A673 (cell line): ENCODE measurements around the gene OLIG2. TPM values are rescaled to one million over a fixed set of nuclear protein-coding genes. Genes with fewer than 3 reads are reported as not detected.
A peak's percentile ranks its signal among the peaks of the same experiment; 100 is the strongest.

Experiments used
- BruUV-seq: library from RNA; stranded (reverse); fragments of 400-500 nt; replicated peaks from 2 replicates; lab custom pipeline; 2021; lab: Mats Ljungman, UMichigan
- CTCF ChIA-PET: fragments of 300-600 bp; sonication (Branson Sonifier 250); formaldehyde crosslinking; loops from one replicate; lab custom pipeline; 2022; ENCODE audit warnings: antibody characterized with exemption; lab: Charles Lee
- POLR2A ChIA-PET: fragments of 300-600 bp; sonication (Branson Sonifier 250); formaldehyde crosslinking; loops from one replicate; lab custom pipeline; 2022; ENCODE audit warnings: antibody characterized with exemption; ENCODE audit not compliant: low non-redundant PET; lab: Charles Lee
- DNase-seq: peaks from one replicate; pipeline ENCODE4 v3.0.0-alpha.2; 2015; ENCODE audit warnings: low spot score
- H3K27ac ChIP-seq: fragments of 200-600 bp; sonication (generic); 2 replicates; pipeline ENCODE4 v1.5.1; 2016; ENCODE audit warnings: mixed run types, low read depth, mild to moderate bottlenecking, mixed read lengths, antibody characterized with exemption, low read length; ENCODE audit not compliant: poor library complexity, severe bottlenecking
- H3K27me3 ChIP-seq: fragments of 200-600 bp; sonication (generic); replicated peaks from 2 replicates; pipeline ENCODE4 v1.6.1; 2017; ENCODE audit warnings: mixed run types, low read depth, mild to moderate bottlenecking, mixed read lengths, antibody characterized with exemption, low read length; ENCODE audit not compliant: insufficient read depth, poor library complexity
- H3K36me3 ChIP-seq: fragments of 200-600 bp; sonication (generic); 2 replicates; pipeline ENCODE4 v1.6.1; 2016; ENCODE audit warnings: mixed run types, mild to moderate bottlenecking, mixed read lengths, antibody characterized with exemption, low read length; ENCODE audit not compliant: insufficient read depth, poor library complexity, severe bottlenecking
- H3K4me1 ChIP-seq: fragments of 200-600 bp; sonication (generic); 2 replicates; pipeline ENCODE4 v1.6.1; 2017; ENCODE audit warnings: mixed run types, mild to moderate bottlenecking, mixed read lengths, antibody characterized with exemption, low read length; ENCODE audit not compliant: insufficient read depth, poor library complexity, severe bottlenecking
- H3K4me3 ChIP-seq: fragments of 200-600 bp; sonication (generic); 2 replicates; pipeline ENCODE4 v1.5.1; 2016; ENCODE audit warnings: low read depth, mixed run types, mild to moderate bottlenecking, mixed read lengths, low read length; ENCODE audit not compliant: poor library complexity, severe bottlenecking
- H3K9me3 ChIP-seq: fragments of 200-600 bp; sonication (generic); 2 replicates; pipeline ENCODE4 v1.6.1; 2016; ENCODE audit warnings: mixed run types, low read depth, mild to moderate bottlenecking, mixed read lengths, antibody characterized with exemption, low read length; ENCODE audit not compliant: poor library complexity, severe bottlenecking
- CTCF ChIP-seq: fragments of 300-800, 200-600 bp; sonication (generic); conservative IDR thresholded peaks from 2 replicates; pipeline ENCODE4 v1.5.1; 2017; ENCODE audit warnings: low read depth, mild to moderate bottlenecking, antibody characterized with exemption, low read length, moderate library complexity, mixed read lengths
- EZH2 ChIP-seq: fragments of 200-600 bp; sonication (generic); IDR thresholded peaks from 2 replicates; pipeline ENCODE4 v1.6.1; 2017; ENCODE audit warnings: borderline replicate concordance, low read depth, mild to moderate bottlenecking, mixed read lengths, antibody characterized with exemption, low read length; ENCODE audit not compliant: poor library complexity, severe bottlenecking
- intact Hi-C: fragments of 100-400 bp; cut with micrococcal nuclease; formaldehyde crosslinking; loops from one replicate; pipeline ENCODE4 v1.10.0; 2022; ENCODE audit not compliant: unreplicated experiment
- total RNA-seq: library from RNA; stranded (reverse); gene quantifications from 2 replicates; pipeline ENCODE4 v1.2.3, GENCODE V29; 2021

The OLIG2 gene
- total RNA-seq, 1 experiment from 2014 or later, result not detected

- ChIA-PET CTCF (no interaction called here), POLR2A (no interaction called here)
- no peaks in the 10 kb centered on the region for H3K36me3 ChIP-seq
- no peak overlapping the region for H3K27ac ChIP-seq
- no peak overlapping the region for H3K4me3 ChIP-seq
- peaks cover 85% of the 10 kb centered on the region for H3K27me3 ChIP-seq
- DNase-seq, result no peak
- no peak for TF ChIP-seq CTCF
- peak; percentile 86 for TF ChIP-seq EZH2
- intact Hi-C loops, result no loop called here
- H3K9me3 ChIP-seq, result peaks cover 8% of the 10 kb centered on the region
- no peaks in the 10 kb centered on the region for H3K4me1 ChIP-seq
- BruUV-seq, result no TSS peak
Observed at GRCh38 chr21:33064623-33065390, 39.1 kb downstream of the OLIG2 start.

- TF ChIP-seq CTCF (no peak), EZH2 (no peak)
- Histone ChIP-seq H3K27ac (no peak overlapping the region), H3K4me3 (no peak overlapping the region), H3K27me3 (peaks cover 89% of the 10 kb centered on the region), H3K4me1 (no peaks in the 10 kb centered on the region), H3K9me3 (peaks cover 8% of the 10 kb centered on the region), H3K36me3 (no peaks in the 10 kb centered on the region)
- DNase-seq, result no peak
- CTCF ChIA-PET, result no interaction called here
- intact Hi-C loops, result no loop called here
- POLR2A ChIA-PET, result no interaction called here
- no TSS peak for BruUV-seq
Observed at GRCh38 chr21:33067043-33067442, 41.3 kb downstream of the OLIG2 start.

GRCh38 chr21:33067457-33067856 is 41.7 kb downstream of the OLIG2 start:
- Histone ChIP-seq H3K9me3 (peaks cover 8% of the 10 kb centered on the region), H3K4me3 (no peak overlapping the region), H3K27ac (no peak overlapping the region), H3K4me1 (no peaks in the 10 kb centered on the region), H3K27me3 (peaks cover 93% of the 10 kb centered on the region), H3K36me3 (no peaks in the 10 kb centered on the region)
- intact Hi-C loops, result no loop called here
- ChIA-PET CTCF (interaction anchor here (0.5 kb wide), 1 partner anchor 296 kb away, joined by 9 read pairs; the partner anchor contains the start of gene PAXBP1), POLR2A (no interaction called here)
- DNase-seq, result no peak
- BruUV-seq, result no TSS peak
- TF ChIP-seq EZH2 (no peak), CTCF (no peak)
